ENCODE results near the gene GREB1L.

- TF ChIP-seq REST (IDR thresholded peaks at IDR 0.05; ENCODE audit: borderline replicate concordance) (no peak), CTCF (IDR thresholded peaks at IDR 0.05; ENCODE audit: poor library complexity, severe bottlenecking) (no peak), EZH2 (IDR thresholded peaks at IDR 0.05; ENCODE audit: borderline replicate concordance, insufficient read depth, low read length, poor library complexity, severe bottlenecking) (no peak), POLR2AphosphoS5 (IDR thresholded peaks at IDR 0.05) (no peak), RAD21 (conservative IDR thresholded peaks at IDR 0.05) (no peak), EP300 (conservative IDR thresholded peaks at IDR 0.05; ENCODE audit: poor library complexity, severe bottlenecking) (no peak), TAF1 (IDR thresholded peaks at IDR 0.05; ENCODE audit: low read depth) (no peak), SMC3 (conservative IDR thresholded peaks at IDR 0.05; ENCODE audit: poor library complexity) (no peak)
Observed at GRCh38 chr18:21369146-21369545, 127.1 kb downstream of the GREB1L start.
